Mammary epithelial cell (primary cell): ENCODE data around the gene SMTNL2.

Source experiments
- EZH2 ChIP-seq: IDR thresholded peaks from 2 replicates; pipeline ENCODE4 v1.6.1; 2012; ENCODE audit warnings: low read length, inconsistent platforms, borderline replicate concordance
- TF ChIP-seq, protein P1 (sequence below), 2 donors: IDR thresholded peaks in 1 of 2; conservative IDR thresholded peaks in 1 of 2; 2 replicates each; pipeline ENCODE4 v1.5.1; 2011 to 2012; ENCODE audit warnings: inconsistent platforms in 2 of 2, low read length in 2 of 2, mild to moderate bottlenecking in 2 of 2, control low read depth in 1 of 2, low read depth in 1 of 2; ENCODE audit not compliant: insufficient read depth in 1 of 2; ENCODE audit errors: extremely low read depth in 1 of 2

DNA sequence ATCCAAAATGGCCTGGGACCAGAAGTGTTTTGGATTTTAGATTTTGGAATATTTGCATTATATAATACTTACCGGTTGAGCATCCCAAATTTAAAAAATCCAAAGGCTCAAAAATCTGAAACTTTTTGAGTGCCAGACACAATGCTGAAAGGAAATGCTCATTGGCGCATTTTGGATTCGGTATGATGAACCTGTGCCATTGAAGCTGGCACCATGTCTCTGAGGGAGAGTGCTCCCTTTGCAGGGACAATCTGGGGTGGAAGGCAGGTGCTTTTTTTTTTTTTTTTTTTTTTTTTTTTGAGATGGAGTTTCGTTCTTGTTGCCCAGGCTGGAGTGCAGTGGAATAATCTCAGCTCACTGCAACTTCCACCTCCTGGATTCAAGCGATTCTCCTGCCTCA is 17.7 kb downstream of the SMTNL2 start:
- TF ChIP-seq, protein P1, sequence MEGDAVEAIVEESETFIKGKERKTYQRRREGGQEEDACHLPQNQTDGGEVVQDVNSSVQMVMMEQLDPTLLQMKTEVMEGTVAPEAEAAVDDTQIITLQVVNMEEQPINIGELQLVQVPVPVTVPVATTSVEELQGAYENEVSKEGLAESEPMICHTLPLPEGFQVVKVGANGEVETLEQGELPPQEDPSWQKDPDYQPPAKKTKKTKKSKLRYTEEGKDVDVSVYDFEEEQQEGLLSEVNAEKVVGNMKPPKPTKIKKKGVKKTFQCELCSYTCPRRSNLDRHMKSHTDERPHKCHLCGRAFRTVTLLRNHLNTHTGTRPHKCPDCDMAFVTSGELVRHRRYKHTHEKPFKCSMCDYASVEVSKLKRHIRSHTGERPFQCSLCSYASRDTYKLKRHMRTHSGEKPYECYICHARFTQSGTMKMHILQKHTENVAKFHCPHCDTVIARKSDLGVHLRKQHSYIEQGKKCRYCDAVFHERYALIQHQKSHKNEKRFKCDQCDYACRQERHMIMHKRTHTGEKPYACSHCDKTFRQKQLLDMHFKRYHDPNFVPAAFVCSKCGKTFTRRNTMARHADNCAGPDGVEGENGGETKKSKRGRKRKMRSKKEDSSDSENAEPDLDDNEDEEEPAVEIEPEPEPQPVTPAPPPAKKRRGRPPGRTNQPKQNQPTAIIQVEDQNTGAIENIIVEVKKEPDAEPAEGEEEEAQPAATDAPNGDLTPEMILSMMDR (conservative IDR thresholded peaks at IDR 0.05 in 1 of 2, IDR thresholded peaks at IDR 0.05 in 1 of 2; ENCODE audit: extremely low read depth in 1 of 2, insufficient read depth in 1 of 2, low read depth in 1 of 2, low read length in 2 of 2), result no peak
- no peak for TF ChIP-seq EZH2
